DOHH2 (cell line): Measurements from ENCODE around the gene EEFSEC.

Source experiments
- H3F3A ChIP-seq: fragments of 200-600 bp; sonication (generic), shearing (Covaris generic); 2 replicates; pipeline ENCODE4 v1.6.0; 2016; ENCODE audit warnings: antibody characterized with exemption, mild to moderate bottlenecking; ENCODE audit not compliant: control insufficient read depth, insufficient read depth
- H3K27ac ChIP-seq: fragments of 200-600 bp; sonication (generic); 2 replicates; pipeline ENCODE4 v1.5.1; 2014; ENCODE audit warnings: low read depth, mild to moderate bottlenecking, low read length, moderate library complexity
- H3K27me3 ChIP-seq: fragments of 200-600 bp; sonication (generic); 2 replicates; pipeline ENCODE4 v1.6.1; 2014; ENCODE audit warnings: mild to moderate bottlenecking, low read length, mixed read lengths; ENCODE audit not compliant: control insufficient read depth
- H3K36me3 ChIP-seq: fragments of 200-600 bp; sonication (generic); 2 replicates; pipeline ENCODE4 v1.6.1; 2014; ENCODE audit warnings: mild to moderate bottlenecking, low read length, moderate library complexity, mixed read lengths; ENCODE audit not compliant: control insufficient read depth
- H3K4me1 ChIP-seq: fragments of 200-600 bp; sonication (generic); 2 replicates; pipeline ENCODE4 v1.6.1; 2014; ENCODE audit warnings: mild to moderate bottlenecking, low read length, mixed read lengths; ENCODE audit not compliant: control insufficient read depth
- H3K4me2 ChIP-seq: fragments of 200-600 bp; sonication (generic); 2 replicates; pipeline ENCODE4 v1.6.0; 2014; ENCODE audit warnings: mild to moderate bottlenecking, low read length, moderate library complexity
- H3K4me3 ChIP-seq: fragments of 200-600 bp; sonication (generic); 2 replicates; pipeline ENCODE4 v1.5.1; 2014; ENCODE audit warnings: mild to moderate bottlenecking, low read length, mixed read lengths
- H3K79me2 ChIP-seq: fragments of 200-600 bp; sonication (generic); 2 replicates; pipeline ENCODE4 v1.6.1; 2014; ENCODE audit warnings: mild to moderate bottlenecking, low read length, mixed read lengths; ENCODE audit not compliant: control insufficient read depth
- H3K9me2 ChIP-seq: fragments of 200-600 bp; sonication (generic); replicated peaks from 2 replicates; pipeline ENCODE4 v1.6.1; 2014; ENCODE audit warnings: mild to moderate bottlenecking, low read length, mixed read lengths; ENCODE audit not compliant: control insufficient read depth
- H3K9me3 ChIP-seq: fragments of 200-600 bp; sonication (generic); 2 replicates; pipeline ENCODE4 v1.6.1; 2014; ENCODE audit warnings: antibody characterized with exemption, low read length, mixed read lengths; ENCODE audit not compliant: control insufficient read depth, insufficient read depth
- H4K20me1 ChIP-seq: fragments of 200-600 bp; sonication (generic); 2 replicates; pipeline ENCODE4 v1.6.0; 2014; ENCODE audit warnings: low read depth, mild to moderate bottlenecking, antibody characterized with exemption, low read length, moderate library complexity; ENCODE audit not compliant: control insufficient read depth, insufficient read depth
- CTCF ChIP-seq: fragments of 200-600 bp; sonication (generic); IDR thresholded peaks from one replicate; pipeline ENCODE4 v1.5.1; 2014; ENCODE audit warnings: antibody characterized with exemption, mild to moderate bottlenecking, low read depth, low read length; ENCODE audit not compliant: poor library complexity, severe bottlenecking
- EZH2phosphoT487 ChIP-seq: fragments of 200-600 bp; sonication (generic); IDR thresholded peaks from 2 replicates; pipeline ENCODE4 v1.6.1; 2017; ENCODE audit warnings: borderline replicate concordance, mild to moderate bottlenecking, antibody characterized with exemption, low read length, moderate library complexity, mixed read lengths

The EEFSEC gene

GRCh38 chr3:128330214-128330842, 177.0 kb downstream of the EEFSEC start:
- no peak for TF ChIP-seq CTCF
- TF ChIP-seq EZH2phosphoT487 = no peak
- Histone ChIP-seq H3F3A (no peaks in the 10 kb centered on the region), H3K4me2 (no peak overlapping the region), H4K20me1 (no peaks in the 10 kb centered on the region), H3K9me2 (no peaks in the 10 kb centered on the region), H3K36me3 (no peaks in the 10 kb centered on the region), H3K9me3 (no peaks in the 10 kb centered on the region), H3K27ac (no peak overlapping the region), H3K27me3 (no peaks in the 10 kb centered on the region), H3K4me1 (no peaks in the 10 kb centered on the region), H3K79me2 (no peaks in the 10 kb centered on the region), H3K4me3 (no peak overlapping the region)

- Histone ChIP-seq H3K79me2 (no peaks in the 10 kb centered on the region), H3K27me3 (no peaks in the 10 kb centered on the region), H4K20me1 (no peaks in the 10 kb centered on the region), H3K4me1 (no peaks in the 10 kb centered on the region), H3K36me3 (no peaks in the 10 kb centered on the region), H3K9me2 (no peaks in the 10 kb centered on the region), H3K4me2 (no peak overlapping the region), H3K9me3 (no peaks in the 10 kb centered on the region), H3F3A (no peaks in the 10 kb centered on the region), H3K27ac (no peak overlapping the region), H3K4me3 (no peak overlapping the region)
- TF ChIP-seq EZH2phosphoT487 = no peak
- no peak for TF ChIP-seq CTCF
Measured at GRCh38 chr3:128334086-128334645, 180.9 kb downstream of the EEFSEC start.

- Histone ChIP-seq H3K27me3 (no peaks in the 10 kb centered on the region), H3K36me3 (no peaks in the 10 kb centered on the region), H3K9me3 (no peaks in the 10 kb centered on the region), H3K79me2 (no peaks in the 10 kb centered on the region), H3K4me3 (no peak overlapping the region), H3K4me2 (no peak overlapping the region), H3K9me2 (no peaks in the 10 kb centered on the region), H3F3A (no peaks in the 10 kb centered on the region), H3K4me1 (no peaks in the 10 kb centered on the region), H3K27ac (no peak overlapping the region), H4K20me1 (no peaks in the 10 kb centered on the region)
- no peak for TF ChIP-seq EZH2phosphoT487
- TF ChIP-seq CTCF = no peak
Measured at GRCh38 chr3:128334766-128335165, 181.5 kb downstream of the EEFSEC start.
